Hematopoietic multipotent progenitor cell treated with erythropoietin and hydrocortisone succinate and interleukin-3 and kit ligand, for 8 days (in vitro differentiated cells): ENCODE measurements around the gene WASF1.
"Not testable (repeated sequence)": the region's sequence is repeated elsewhere in the genome, so short reads cannot be mapped to it uniquely, and the experiment has no call there.

Experiments
- DNase-seq: peaks from one replicate; pipeline ENCODE4 v3.0.0-alpha.2; 2015

The WASF1 gene

DNA sequence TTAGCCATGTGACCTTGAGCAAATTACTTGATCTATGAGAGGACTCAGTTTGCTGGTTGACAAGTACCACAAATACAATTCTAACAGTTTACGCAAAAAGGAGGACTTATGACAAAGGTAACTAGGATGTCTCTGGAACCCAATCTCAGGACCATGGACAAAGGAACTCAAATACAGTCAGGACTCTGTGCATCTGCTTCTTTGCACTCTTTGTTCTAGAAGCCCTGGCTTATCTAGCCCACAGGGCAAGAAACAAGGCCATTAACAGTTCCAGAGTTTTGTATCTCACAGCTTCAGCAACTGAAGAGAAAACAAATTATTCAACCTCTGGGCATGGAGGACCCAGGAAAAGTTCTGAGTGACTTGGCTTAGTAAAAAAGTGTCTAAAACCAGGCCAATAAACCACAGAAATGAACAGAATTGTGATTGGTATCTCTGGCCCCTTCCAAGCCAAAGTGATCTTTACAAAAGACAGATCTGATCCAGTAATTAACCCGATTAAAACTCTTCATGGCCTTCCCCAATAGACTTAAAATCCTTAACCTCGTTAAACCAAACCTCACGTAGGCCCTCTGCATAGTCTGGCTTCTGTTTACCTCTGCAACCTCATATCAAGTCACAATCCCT is 5.9 kb downstream of the WASF1 start:
- peak; percentile 30 for DNase-seq

- no peak for DNase-seq
Measured at GRCh38 chr6:110170081-110170480, 9.4 kb downstream of the WASF1 start.

GRCh38 chr6:110158479-110158878 is 21.0 kb downstream of the WASF1 start:
- no peak for DNase-seq

DNA sequence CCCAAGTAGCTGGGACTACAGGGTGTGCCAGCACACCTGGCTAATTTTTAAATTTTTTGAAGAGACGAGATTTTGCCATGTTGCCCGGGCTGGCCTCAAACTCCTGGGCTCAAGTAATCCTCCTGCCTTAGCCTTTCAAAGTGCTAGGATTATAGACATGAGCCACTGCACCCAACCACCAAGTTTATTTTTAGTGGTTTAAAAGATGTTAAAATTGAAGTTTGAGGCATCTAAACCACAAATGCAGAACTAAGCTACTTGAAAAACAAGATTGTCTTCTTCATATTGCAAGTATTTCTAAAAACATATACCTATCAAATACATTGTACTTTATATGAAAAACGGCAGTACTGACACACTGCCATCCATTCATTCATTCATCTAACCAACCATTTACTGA is 31.6 kb downstream of the WASF1 start:
- DNase-seq = no peak

- DNase-seq = no peak
Measured at GRCh38 chr6:110140650-110141049, 38.8 kb downstream of the WASF1 start.

DNA sequence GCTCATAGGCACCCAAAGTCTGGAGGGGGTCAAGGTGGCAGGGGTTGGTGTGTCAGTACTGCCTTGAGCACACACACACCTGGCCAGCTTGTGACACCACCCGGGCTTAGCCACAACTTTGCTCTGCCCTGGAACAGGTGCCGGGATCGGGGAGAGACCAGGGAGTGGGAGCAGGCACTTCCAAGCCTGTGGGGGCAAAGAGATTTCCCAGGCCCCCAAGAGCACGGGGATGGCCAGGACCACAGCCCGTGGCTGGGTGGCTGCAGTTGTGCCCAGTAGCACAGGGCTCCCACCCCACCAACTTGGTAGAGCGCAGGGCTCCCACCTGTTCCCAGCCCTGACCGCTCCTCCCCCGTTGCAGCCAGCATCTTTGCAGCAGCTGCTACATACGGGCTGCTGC is 40.4 kb downstream of the WASF1 start:
- DNase-seq = no peak

DNA sequence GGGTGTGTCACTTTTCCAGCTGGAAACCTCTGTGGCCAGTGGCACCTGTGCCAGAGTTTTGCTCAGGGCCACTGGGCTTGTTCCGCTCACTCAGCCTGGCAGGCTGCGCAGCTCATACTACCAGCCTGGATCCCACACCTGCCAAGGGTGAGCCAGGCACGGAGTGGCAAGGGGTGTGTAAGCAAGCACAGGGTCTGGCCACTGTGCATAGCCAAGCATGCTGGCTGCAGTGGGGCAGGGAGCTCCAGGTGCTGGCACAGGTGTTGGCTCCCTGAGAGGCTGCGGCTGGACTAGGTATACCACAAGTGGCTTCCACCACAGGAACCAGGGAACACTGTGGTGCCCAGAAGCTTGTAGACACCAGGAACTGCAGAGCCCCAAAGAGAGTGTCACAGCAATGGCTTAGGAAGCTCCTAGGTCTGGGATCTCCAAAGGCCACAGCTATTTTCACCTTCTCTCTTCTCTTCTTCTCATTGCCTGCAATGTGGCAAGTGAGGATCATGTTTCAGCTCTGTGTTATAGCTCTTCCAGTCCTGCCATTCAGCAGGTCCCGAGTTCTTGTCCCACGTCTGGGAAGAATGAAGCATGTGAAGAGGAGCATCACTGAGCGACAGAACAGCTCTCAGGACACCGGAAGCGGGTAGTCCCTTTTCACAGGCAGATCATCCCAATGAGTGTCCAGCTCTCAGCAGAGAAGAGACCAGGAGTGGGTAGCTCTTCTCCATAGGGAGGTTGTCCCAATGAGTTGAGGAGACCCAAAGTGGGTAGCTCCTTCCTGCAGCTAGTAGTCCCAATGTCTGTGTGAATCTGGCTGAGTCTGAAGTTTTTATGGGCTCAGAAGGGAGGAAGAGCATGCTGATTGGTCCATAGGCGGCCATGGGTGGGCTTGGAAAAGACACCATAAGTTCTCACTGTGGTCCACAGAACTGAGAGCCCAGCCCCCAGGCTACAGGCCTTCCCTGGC is 41.3 kb downstream of the WASF1 start:
- DNase-seq = no peak

DNA sequence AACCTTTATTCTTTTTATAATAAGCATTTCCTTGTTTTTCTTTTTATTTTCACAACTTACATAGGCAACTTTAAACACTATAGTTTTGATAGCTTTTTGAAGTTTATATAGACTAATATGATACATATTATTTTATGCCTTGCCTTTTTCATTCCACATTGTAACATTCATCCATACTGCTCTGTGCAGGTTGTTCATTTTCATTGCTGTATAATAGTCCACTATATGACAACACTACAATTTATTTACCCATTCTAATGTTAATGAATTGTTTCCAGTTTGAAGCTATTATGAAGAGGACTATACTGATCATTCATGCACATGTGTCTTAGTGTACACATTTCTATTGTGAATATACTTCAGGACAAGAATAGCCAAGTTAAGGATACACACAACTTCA is 49.1 kb downstream of the WASF1 start:
- DNase-seq = no peak

DNA sequence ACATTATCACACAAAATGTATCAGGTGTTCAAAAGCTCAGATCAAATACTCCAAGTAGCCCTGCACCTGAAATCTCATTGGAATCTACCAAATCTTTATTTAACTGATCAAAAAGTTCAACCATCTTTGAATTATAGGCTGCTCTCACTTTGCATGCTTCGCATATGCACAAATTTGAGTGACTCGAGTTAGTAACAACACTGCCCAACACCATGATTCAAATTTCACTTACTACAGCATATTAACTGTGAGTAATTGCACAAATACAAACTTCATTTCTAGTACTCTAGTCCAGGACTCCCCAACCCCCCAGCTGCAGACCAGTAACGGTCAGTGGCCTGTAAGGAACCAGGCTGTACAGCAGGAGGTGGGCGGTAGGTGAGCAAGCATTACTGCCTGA is 51.1 kb downstream of the WASF1 start:
- no peak for DNase-seq

DNA sequence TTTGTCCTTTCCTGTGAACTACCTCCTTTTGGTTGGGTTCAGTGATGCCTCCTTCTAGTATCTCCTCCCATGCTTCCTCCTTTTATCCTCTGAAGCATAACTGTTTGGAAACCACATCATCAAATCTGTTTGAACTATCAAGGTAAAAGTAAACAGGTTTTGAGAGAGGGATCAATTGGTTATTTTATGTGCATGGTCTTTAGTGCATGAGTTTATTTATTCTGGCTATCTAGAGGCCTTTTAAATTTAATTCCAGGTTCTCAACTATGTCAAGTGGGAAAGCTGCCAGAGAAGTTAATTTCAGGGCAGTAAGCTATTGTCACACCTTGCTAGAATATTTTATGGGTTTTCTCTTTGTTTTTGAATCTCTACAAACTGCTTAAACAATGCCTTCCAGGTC is 54.1 kb downstream of the WASF1 start:
- no peak for DNase-seq

- not testable (repeated sequence) for DNase-seq
Measured at GRCh38 chr6:110121655-110122054, 57.8 kb downstream of the WASF1 start.

DNA sequence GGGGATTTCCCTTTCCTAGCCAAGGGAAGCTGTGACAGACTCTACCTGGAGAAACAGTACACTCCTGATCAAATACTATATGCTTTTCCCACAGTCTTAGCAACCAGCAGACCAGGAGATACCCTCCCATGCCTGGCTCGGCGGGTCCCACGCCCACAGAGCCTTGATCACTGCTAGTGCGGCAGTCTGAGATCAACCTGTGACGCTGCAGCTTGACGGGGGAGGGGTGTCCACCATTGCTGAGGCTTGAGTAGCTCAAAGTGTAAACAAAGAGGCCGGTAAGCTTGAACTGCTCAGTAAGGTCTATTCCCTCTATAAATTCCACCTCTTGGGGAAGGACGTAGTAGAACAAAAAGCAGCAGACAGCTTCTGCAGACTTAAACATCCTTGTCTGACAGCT is 63.2 kb downstream of the WASF1 start:
- DNase-seq = no peak

DNA sequence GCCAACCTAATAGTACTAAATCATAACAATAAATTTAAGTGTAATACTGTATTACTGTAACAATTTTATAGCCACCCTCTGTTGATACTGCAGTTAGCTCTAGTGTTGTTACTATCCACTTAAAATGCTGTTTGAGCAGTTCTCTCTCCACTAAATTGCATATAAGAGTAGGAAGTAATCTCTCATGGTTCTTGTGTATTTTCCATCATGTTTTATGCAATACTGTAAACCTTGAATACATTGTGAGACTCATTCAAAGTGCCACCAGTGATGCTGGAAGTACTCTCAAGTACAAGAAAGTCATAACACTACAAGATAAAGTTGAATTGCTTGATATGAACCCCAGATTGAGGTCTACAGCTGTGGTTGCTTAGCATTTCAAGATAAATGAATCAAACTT is 65.5 kb downstream of the WASF1 start:
- DNase-seq = no peak

DNA sequence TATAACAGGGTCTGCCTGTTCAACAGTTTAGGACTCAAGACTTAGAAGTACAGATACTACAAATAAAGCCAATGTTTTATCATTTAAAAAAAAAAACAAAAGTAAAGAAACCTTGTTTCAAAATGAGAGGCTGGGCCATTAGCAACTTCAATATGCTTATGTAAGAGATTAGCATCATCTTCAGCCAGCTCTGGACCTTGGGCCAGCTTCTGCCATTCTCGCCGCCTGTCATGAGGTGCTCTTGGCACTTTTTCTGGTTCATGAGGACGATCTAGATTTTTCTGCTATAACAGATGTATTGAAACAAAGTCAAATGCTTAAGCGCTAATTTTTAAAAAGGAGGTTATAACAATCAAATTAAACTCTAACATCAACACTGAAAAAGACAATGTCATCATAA is 74.2 kb downstream of the WASF1 start:
- no peak for DNase-seq

- DNase-seq = no peak
Measured at GRCh38 chr6:110103260-110103659, 76.2 kb downstream of the WASF1 start.

GRCh38 chr6:110102411-110102810 is 77.1 kb downstream of the WASF1 start:
- no peak for DNase-seq

GRCh38 chr6:110101885-110102284 is 77.6 kb downstream of the WASF1 start:
- no peak for DNase-seq

DNA sequence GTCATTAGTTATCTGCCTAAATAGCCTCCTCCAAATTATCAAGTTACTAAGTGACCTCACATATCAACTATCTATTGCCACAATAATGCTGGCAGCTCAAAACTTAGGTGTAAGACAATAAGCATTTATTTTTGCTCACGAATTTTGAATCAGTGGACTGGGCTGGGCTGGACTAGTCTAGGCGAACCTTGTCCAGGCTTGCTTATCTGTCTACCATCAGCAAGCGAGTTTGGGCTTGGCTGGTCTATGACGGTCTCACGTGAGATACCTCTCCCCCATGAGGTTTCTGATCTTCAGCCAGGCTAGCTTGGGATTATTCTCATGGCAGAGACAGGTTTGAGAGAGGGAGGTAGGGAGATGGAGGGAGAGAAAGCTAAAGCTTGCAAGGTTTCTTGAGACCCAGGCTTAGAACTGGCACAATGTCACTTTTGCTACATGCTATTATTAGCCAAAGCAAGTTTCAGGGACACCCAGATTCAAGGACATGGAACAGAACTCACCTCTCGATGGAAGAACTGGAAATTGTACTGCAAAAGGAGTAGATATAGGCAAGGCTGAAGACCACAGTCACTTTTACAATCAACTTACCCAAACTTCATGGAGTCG is 80.9 kb downstream of the WASF1 start:
- DNase-seq = no peak

DNA sequence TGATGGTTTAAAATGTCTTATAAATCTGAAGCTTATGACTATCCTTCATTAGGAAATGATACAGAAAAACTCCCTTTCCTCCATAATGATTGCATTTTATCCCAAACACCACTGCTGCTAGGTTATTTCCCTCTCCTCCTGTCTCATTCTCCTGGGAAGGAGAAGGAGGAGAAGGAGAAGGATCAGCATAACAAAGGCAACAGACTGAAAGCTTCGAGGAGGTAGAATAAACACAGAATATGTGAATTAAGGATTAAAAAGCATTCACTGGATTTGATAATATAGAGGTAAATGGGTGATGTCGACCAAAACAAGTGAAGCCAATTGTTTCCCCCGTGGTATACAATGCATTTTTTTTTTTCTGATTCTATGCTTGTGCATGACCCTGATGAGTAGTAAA is 82.0 kb downstream of the WASF1 start:
- no peak for DNase-seq

DNA sequence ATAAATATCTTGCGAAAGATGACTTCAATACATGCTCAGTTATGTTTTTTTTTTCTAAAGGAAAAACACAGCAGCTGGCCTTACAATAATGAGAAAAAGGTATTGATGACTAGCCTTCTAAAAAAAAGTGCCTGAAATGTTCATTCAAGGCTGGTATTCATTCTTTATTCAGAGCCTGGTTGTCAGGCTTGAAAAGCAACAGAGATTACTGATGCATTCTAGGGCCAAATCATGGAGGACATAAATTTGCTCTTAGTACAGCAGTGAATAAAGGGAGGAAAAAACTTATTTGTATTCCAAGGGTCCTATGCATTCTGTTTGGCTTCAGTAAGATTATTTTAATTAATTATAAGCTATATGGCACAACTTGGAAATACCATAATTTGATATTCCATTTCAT is 83.5 kb downstream of the WASF1 start:
- no peak for DNase-seq

GRCh38 chr6:110095101-110095500 is 84.4 kb downstream of the WASF1 start:
- no peak for DNase-seq

DNA sequence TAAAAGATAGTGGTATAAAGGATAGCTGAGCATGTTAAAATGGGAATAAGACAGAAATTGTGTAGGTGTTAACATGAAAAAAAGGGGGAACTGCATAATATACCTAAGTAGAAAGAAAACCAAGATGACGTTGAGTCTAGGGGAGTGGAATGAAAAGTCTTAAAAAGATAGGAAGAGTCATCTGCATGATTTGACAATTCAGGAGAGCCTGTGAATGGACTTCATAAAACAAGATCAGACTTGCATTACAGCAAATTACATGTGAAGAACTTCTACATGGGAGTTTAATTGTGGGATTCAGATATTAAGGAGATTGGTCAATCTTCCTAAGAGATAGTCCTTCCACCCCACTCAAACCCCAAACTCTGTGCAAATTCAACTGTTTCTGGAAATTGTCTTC is 85.5 kb downstream of the WASF1 start:
- no peak for DNase-seq

DNA sequence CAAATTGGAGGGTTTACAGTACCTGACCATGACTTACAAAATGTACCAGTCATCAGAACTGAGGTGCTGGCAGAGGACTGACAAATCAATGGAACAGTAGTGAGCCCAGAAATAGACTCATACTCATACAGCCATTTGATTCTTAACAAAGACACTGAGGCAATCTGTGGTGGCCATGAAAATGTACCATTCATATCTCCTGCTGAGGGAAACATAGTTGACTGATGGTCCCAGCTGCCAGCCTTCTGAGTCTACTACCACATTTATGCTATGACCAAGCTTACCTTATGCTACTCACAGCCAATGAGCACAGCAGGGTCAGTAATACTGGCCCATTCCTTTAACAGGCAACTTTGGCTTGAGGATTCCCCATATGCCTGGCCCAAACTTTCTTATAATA is 88.6 kb downstream of the WASF1 start:
- no peak for DNase-seq

DNA sequence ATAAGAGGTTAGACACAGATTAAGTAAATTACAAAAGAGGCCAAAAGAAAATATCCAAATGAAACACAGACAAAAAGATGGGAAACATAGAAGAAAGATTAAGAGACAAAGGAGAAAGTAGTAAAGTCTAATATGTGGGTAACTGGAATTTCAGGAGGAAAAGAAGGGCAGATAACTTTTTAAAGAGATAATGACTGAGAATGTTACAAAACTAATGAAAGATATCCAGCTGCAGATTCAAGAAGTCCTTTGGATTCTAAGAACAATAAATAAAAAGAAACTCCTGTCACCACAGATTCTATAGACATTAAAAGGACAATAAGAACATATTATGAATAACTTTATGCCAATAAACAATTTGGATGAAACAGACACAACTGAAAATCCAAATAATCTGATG is 90.1 kb downstream of the WASF1 start:
- no peak for DNase-seq
